DOHH2 (cell line): ENCODE measurements around the gene INHBE.

Experiments
- H3F3A ChIP-seq: fragments of 200-600 bp; sonication (generic), shearing (Covaris generic); 2 replicates; pipeline ENCODE4 v1.6.0; 2016; ENCODE audit warnings: antibody characterized with exemption, mild to moderate bottlenecking; ENCODE audit not compliant: control insufficient read depth, insufficient read depth
- H3K27ac ChIP-seq: fragments of 200-600 bp; sonication (generic); 2 replicates; pipeline ENCODE4 v1.5.1; 2014; ENCODE audit warnings: low read depth, mild to moderate bottlenecking, low read length, moderate library complexity
- H3K27me3 ChIP-seq: fragments of 200-600 bp; sonication (generic); 2 replicates; pipeline ENCODE4 v1.6.1; 2014; ENCODE audit warnings: mild to moderate bottlenecking, low read length, mixed read lengths; ENCODE audit not compliant: control insufficient read depth
- H3K36me3 ChIP-seq: fragments of 200-600 bp; sonication (generic); 2 replicates; pipeline ENCODE4 v1.6.1; 2014; ENCODE audit warnings: mild to moderate bottlenecking, low read length, moderate library complexity, mixed read lengths; ENCODE audit not compliant: control insufficient read depth
- H3K4me1 ChIP-seq: fragments of 200-600 bp; sonication (generic); 2 replicates; pipeline ENCODE4 v1.6.1; 2014; ENCODE audit warnings: mild to moderate bottlenecking, low read length, mixed read lengths; ENCODE audit not compliant: control insufficient read depth
- H3K4me2 ChIP-seq: fragments of 200-600 bp; sonication (generic); 2 replicates; pipeline ENCODE4 v1.6.0; 2014; ENCODE audit warnings: mild to moderate bottlenecking, low read length, moderate library complexity
- H3K4me3 ChIP-seq: fragments of 200-600 bp; sonication (generic); 2 replicates; pipeline ENCODE4 v1.5.1; 2014; ENCODE audit warnings: mild to moderate bottlenecking, low read length, mixed read lengths
- H3K79me2 ChIP-seq: fragments of 200-600 bp; sonication (generic); 2 replicates; pipeline ENCODE4 v1.6.1; 2014; ENCODE audit warnings: mild to moderate bottlenecking, low read length, mixed read lengths; ENCODE audit not compliant: control insufficient read depth
- H3K9me2 ChIP-seq: fragments of 200-600 bp; sonication (generic); replicated peaks from 2 replicates; pipeline ENCODE4 v1.6.1; 2014; ENCODE audit warnings: mild to moderate bottlenecking, low read length, mixed read lengths; ENCODE audit not compliant: control insufficient read depth
- H3K9me3 ChIP-seq: fragments of 200-600 bp; sonication (generic); 2 replicates; pipeline ENCODE4 v1.6.1; 2014; ENCODE audit warnings: antibody characterized with exemption, low read length, mixed read lengths; ENCODE audit not compliant: control insufficient read depth, insufficient read depth
- H4K20me1 ChIP-seq: fragments of 200-600 bp; sonication (generic); 2 replicates; pipeline ENCODE4 v1.6.0; 2014; ENCODE audit warnings: low read depth, mild to moderate bottlenecking, antibody characterized with exemption, low read length, moderate library complexity; ENCODE audit not compliant: control insufficient read depth, insufficient read depth
- EZH2phosphoT487 ChIP-seq: fragments of 200-600 bp; sonication (generic); IDR thresholded peaks from 2 replicates; pipeline ENCODE4 v1.6.1; 2017; ENCODE audit warnings: borderline replicate concordance, mild to moderate bottlenecking, antibody characterized with exemption, low read length, moderate library complexity, mixed read lengths
- TF ChIP-seq, protein P1 (sequence below): fragments of 200-600 bp; sonication (generic); IDR thresholded peaks from one replicate; pipeline ENCODE4 v1.5.1; 2014; ENCODE audit warnings: antibody characterized with exemption, mild to moderate bottlenecking, low read depth, low read length; ENCODE audit not compliant: poor library complexity, severe bottlenecking

Gene INHBE

DNA sequence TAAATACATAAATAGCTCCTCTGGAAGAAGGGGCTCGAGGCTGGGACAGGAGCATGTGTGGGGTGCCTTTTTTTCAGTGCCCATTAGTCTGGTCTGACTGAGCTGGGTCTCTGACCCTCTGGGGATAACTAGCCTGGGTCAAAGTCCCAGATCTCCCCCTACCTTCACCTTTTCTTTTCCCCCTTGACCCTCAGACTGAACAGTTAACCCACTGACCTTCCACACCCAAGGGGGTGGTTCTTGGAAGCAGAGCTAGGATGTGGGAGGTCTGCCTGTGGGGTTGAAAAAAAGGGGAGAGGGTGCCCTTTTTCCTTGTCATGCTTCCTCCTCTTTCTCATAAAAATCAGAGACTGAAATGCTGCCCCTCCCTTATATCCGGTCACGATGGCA, 3.6 kb downstream of the INHBE start:
- Histone ChIP-seq H3K27ac (peak overlapping the region; percentile 75), H3K4me3 (peak overlapping the region; percentile 83), H3K79me2 (no peaks in the 10 kb centered on the region), H3K9me3 (no peaks in the 10 kb centered on the region), H3K4me1 (peaks cover 53% of the 10 kb centered on the region), H4K20me1 (no peaks in the 10 kb centered on the region), H3F3A (peaks cover 19% of the 10 kb centered on the region; the same call in 1 of the 2 replicates), H3K4me2 (peak overlapping the region; percentile 92), H3K36me3 (no peaks in the 10 kb centered on the region), H3K9me2 (no peaks in the 10 kb centered on the region), H3K27me3 (peaks cover 5% of the 10 kb centered on the region; the same call in 1 of the 2 replicates)
- TF ChIP-seq, protein P1, sequence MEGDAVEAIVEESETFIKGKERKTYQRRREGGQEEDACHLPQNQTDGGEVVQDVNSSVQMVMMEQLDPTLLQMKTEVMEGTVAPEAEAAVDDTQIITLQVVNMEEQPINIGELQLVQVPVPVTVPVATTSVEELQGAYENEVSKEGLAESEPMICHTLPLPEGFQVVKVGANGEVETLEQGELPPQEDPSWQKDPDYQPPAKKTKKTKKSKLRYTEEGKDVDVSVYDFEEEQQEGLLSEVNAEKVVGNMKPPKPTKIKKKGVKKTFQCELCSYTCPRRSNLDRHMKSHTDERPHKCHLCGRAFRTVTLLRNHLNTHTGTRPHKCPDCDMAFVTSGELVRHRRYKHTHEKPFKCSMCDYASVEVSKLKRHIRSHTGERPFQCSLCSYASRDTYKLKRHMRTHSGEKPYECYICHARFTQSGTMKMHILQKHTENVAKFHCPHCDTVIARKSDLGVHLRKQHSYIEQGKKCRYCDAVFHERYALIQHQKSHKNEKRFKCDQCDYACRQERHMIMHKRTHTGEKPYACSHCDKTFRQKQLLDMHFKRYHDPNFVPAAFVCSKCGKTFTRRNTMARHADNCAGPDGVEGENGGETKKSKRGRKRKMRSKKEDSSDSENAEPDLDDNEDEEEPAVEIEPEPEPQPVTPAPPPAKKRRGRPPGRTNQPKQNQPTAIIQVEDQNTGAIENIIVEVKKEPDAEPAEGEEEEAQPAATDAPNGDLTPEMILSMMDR = no peak
- no peak for TF ChIP-seq EZH2phosphoT487

GRCh38 chr12:57459055-57459749, 4.1 kb downstream of the INHBE start:
- H3K9me3 ChIP-seq = no peaks in the 10 kb centered on the region
- peaks cover 19% of the 10 kb centered on the region; the same call in 1 of the 2 replicates for H3F3A ChIP-seq
- H3K4me1 ChIP-seq = peaks cover 53% of the 10 kb centered on the region
- peak overlapping the region; percentile 92 for H3K4me2 ChIP-seq
- peak overlapping the region; percentile 75 for H3K27ac ChIP-seq
- no peak for TF ChIP-seq EZH2phosphoT487
- TF ChIP-seq, protein P1 = peak; percentile 98
- no peaks in the 10 kb centered on the region for H3K79me2 ChIP-seq
- H3K4me3 ChIP-seq = peak overlapping the region; percentile 83
- peaks cover 5% of the 10 kb centered on the region; the same call in 1 of the 2 replicates for H3K27me3 ChIP-seq
- H3K36me3 ChIP-seq = no peaks in the 10 kb centered on the region
- no peaks in the 10 kb centered on the region for H3K9me2 ChIP-seq
- H4K20me1 ChIP-seq = no peaks in the 10 kb centered on the region

DNA sequence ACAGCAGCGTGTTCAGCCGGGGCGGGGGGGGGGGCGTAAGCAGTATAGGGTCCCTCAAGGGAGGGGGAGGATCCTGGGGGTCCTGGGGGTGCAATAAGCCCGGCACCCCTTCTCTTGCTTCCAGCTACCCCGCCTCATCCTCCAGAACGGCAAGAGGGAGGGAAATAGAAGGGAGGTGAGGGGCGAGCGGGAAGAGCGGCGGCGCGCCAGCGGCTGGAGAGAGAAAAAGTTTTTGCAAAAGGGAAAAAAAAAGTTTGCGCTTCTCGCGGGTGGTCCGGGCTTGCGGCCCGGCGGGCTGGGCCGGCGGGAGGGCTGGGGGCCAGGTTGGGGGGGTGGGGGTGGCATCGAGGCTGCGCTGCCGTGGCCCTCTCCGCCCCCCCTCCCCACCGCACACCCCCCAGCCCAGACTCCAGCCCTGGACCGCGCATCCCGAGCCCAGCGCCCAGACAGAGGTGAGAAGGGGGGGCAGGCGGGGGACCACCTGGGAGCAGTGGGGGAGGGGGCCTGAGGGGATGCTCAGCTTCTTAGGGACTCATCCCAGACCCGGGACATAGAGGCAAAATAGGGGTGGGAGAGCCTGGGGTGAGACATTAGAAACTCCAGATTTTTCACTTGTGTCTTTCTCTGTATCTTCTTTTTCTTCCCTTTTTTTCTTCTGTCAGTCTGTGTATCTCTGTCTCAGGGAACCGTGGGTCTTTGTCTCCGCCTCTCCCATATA, 4.8 kb downstream of the INHBE start, which contains the start of gene GLI1:
Gene GLI1 (plus strand): TSS at position 36 of the 718 bp plus-strand sequence. CDS start 3,907 bp downstream, outside the sequence.
- peaks cover 5% of the 10 kb centered on the region; the same call in 1 of the 2 replicates for H3K27me3 ChIP-seq
- no peaks in the 10 kb centered on the region for H3K9me3 ChIP-seq
- H3K36me3 ChIP-seq = no peaks in the 10 kb centered on the region
- peak within 1 kb of the TSS; percentile 75 for H3K27ac ChIP-seq
- peaks cover 47% of the 10 kb centered on the region for H3K4me1 ChIP-seq
- peak within 1 kb of the TSS; percentile 83 for H3K4me3 ChIP-seq
- TF ChIP-seq EZH2phosphoT487 = no peak
- TF ChIP-seq, protein P1 = no peak
- no peaks in the 10 kb centered on the region for H3K9me2 ChIP-seq
- H3F3A ChIP-seq = peaks cover 19% of the 10 kb centered on the region; the same call in 1 of the 2 replicates
- H3K79me2 ChIP-seq = no peaks in the 10 kb centered on the region
- no peaks in the 10 kb centered on the region for H4K20me1 ChIP-seq
- H3K4me2 ChIP-seq = peak within 1 kb of the TSS; percentile 92
